Right atrium auricular region (tissue), 2 donors: ENCODE data around the gene ADGRD2. TPM values are rescaled to one million over a fixed set of nuclear protein-coding genes. Genes with fewer than 3 reads are reported as not detected.

Experiments used
- DNase-seq: peaks from one replicate; pipeline ENCODE4 v3.0.0-alpha.2; 2019; ENCODE audit warnings: low spot score
- H3K27ac ChIP-seq, 2 donors: fragments of 200-600 bp; sonication (generic); 1 replicate in 1 of 2; 2 replicates in 1 of 2; pipeline ENCODE4 v1.5.1; 2016 to 2019
- H3K27me3 ChIP-seq, 2 donors: fragments of 200-600 bp; sonication (generic); one replicate each; pipeline versions ENCODE4 v1.5.1 to v1.6.0; 2017 to 2019
- H3K36me3 ChIP-seq: fragments of 200-600 bp; sonication (generic); one replicate; pipeline ENCODE4 v1.5.1; 2016
- H3K4me1 ChIP-seq, 2 donors: fragments of 200-600 bp; sonication (generic); one replicate each; pipeline versions ENCODE4 v1.5.1 to v1.6.0; 2017 to 2019
- H3K4me3 ChIP-seq, 2 donors: fragments of 200-600 bp; sonication (generic); 1 replicate in 1 of 2; 2 replicates in 1 of 2; pipeline ENCODE4 v1.5.1; 2017 to 2019; ENCODE audit warnings: mild to moderate bottlenecking in 1 of 2, moderate library complexity in 1 of 2
- H3K9me3 ChIP-seq, 2 donors: fragments of 200-600 bp; sonication (generic); one replicate each; pipeline ENCODE4 v1.5.1; 2019
- total RNA-seq, 2 donors: library from RNA; depleted of rRNA; stranded (reverse); fragments of >200 nt; gene quantifications; one replicate each; pipeline ENCODE4 v1.1.0, GENCODE V29; 2016
- TF ChIP-seq, protein P1 (sequence below), 2 donors: fragments of 200-600 bp; sonication (generic); IDR thresholded peaks; one replicate each; pipeline ENCODE4 v1.5.1; 2019; ENCODE audit warnings: antibody characterized with exemption in 2 of 2

ADGRD2 gene
- total RNA-seq, 2 donors from 2014 or later: not detected

- Histone ChIP-seq H3K9me3 (no peaks in the 10 kb centered on the region), H3K4me1 (peaks cover 0 to 18% of the 10 kb centered on the region in 2 donors), H3K36me3 (no peaks in the 10 kb centered on the region), H3K27me3 (peaks cover 15 to 31% of the 10 kb centered on the region in 2 donors), H3K27ac (no peak overlapping the region), H3K4me3 (no peak overlapping the region)
- no peak for DNase-seq
- TF ChIP-seq, protein P1, sequence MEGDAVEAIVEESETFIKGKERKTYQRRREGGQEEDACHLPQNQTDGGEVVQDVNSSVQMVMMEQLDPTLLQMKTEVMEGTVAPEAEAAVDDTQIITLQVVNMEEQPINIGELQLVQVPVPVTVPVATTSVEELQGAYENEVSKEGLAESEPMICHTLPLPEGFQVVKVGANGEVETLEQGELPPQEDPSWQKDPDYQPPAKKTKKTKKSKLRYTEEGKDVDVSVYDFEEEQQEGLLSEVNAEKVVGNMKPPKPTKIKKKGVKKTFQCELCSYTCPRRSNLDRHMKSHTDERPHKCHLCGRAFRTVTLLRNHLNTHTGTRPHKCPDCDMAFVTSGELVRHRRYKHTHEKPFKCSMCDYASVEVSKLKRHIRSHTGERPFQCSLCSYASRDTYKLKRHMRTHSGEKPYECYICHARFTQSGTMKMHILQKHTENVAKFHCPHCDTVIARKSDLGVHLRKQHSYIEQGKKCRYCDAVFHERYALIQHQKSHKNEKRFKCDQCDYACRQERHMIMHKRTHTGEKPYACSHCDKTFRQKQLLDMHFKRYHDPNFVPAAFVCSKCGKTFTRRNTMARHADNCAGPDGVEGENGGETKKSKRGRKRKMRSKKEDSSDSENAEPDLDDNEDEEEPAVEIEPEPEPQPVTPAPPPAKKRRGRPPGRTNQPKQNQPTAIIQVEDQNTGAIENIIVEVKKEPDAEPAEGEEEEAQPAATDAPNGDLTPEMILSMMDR (IDR thresholded peaks at IDR 0.05): no peak
Observed at GRCh38 chr9:124500796-124501611, 50.8 kb downstream of the ADGRD2 start.

GRCh38 chr9:124501771-124502320, 51.6 kb downstream of the ADGRD2 start:
- TF ChIP-seq, protein P1 (IDR thresholded peaks at IDR 0.05): no peak
- peaks cover 0 to 18% of the 10 kb centered on the region in 2 donors for H3K4me1 ChIP-seq
- H3K36me3 ChIP-seq: no peaks in the 10 kb centered on the region
- peaks cover 15 to 31% of the 10 kb centered on the region in 2 donors for H3K27me3 ChIP-seq
- H3K9me3 ChIP-seq: no peaks in the 10 kb centered on the region
- no peak for DNase-seq
- no peak overlapping the region for H3K27ac ChIP-seq
- H3K4me3 ChIP-seq: no peak overlapping the region

- Histone ChIP-seq H3K4me3 (no peak overlapping the region), H3K27me3 (peaks cover 15 to 31% of the 10 kb centered on the region in 2 donors), H3K27ac (no peak overlapping the region), H3K9me3 (no peaks in the 10 kb centered on the region), H3K4me1 (peaks cover 0 to 18% of the 10 kb centered on the region in 2 donors), H3K36me3 (no peaks in the 10 kb centered on the region)
- no peak for DNase-seq
- TF ChIP-seq, protein P1 (IDR thresholded peaks at IDR 0.05): no peak
Observed at GRCh38 chr9:124502711-124503702, 52.8 kb downstream of the ADGRD2 start.

DNA sequence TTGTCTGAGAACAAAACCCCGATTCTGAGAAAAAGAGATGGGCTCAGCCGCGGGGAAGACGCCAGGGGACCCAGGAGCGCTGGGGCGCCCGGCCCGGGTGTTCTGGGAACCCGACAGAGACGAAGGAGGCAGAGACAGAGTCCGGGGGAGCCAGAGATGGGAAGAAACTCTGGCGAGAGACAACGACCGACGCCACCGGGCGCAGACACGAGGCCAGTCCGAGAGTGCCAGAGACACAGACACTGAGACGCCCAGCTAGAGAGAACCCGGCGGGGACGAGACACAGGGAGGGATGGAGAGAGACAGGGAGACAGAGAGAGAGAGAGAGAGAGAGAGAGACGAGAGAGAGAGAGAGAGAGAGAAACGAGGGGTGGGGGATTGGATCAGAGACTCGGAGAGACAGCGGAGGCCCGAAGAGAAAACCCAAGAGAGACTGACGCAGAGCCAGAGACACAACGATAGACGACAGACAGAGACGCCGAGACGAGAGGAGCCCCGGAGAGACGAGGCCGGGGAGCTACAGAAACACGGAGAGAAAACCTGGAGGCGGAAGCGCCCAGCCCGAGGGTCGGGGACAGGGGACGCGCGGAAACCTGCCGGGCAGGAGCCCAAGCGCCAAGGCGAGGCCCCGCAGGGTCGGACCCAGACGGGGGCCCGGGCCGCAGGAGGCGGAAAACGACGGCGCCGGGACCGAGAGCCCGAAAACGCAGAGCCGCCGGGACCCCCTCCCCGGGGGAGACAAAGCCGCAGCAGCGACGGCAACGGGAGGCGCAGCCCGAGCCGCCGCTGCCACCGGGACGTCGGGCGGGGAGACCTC, 53.7 kb downstream of the ADGRD2 start:
- H3K27me3 ChIP-seq: peaks cover 15 to 31% of the 10 kb centered on the region in 2 donors
- no peak overlapping the region for H3K27ac ChIP-seq
- no peaks in the 10 kb centered on the region for H3K36me3 ChIP-seq
- no peak for DNase-seq
- H3K4me1 ChIP-seq: peaks cover 0 to 18% of the 10 kb centered on the region in 2 donors
- H3K4me3 ChIP-seq: peak overlapping the region in 1 of 2 donors; percentile 37
- H3K9me3 ChIP-seq: no peaks in the 10 kb centered on the region
- TF ChIP-seq, protein P1 (IDR thresholded peaks at IDR 0.05): no peak

GRCh38 chr9:124504530-124505005, 54.3 kb downstream of the ADGRD2 start:
- TF ChIP-seq, protein P1 (IDR thresholded peaks at IDR 0.05): no peak
- peaks cover 15 to 31% of the 10 kb centered on the region in 2 donors for H3K27me3 ChIP-seq
- H3K4me1 ChIP-seq: peaks cover 0 to 18% of the 10 kb centered on the region in 2 donors
- H3K36me3 ChIP-seq: no peaks in the 10 kb centered on the region
- peak overlapping the region in 1 of 2 donors; percentile 37 for H3K4me3 ChIP-seq
- no peak for DNase-seq
- no peak overlapping the region for H3K27ac ChIP-seq
- no peaks in the 10 kb centered on the region for H3K9me3 ChIP-seq
